H1 (cell line): ENCODE data around the gene ATG9B. TPM values are rescaled to one million over a fixed set of nuclear protein-coding genes. Genes with fewer than 3 reads are reported as not detected.
A peak's percentile ranks its signal among the peaks of the same experiment; 100 is the strongest.

Experiments
- CTCF ChIA-PET: fragments of 300-600 bp; sonication (Branson Sonifier 250); formaldehyde crosslinking; loops from one replicate; lab custom pipeline; 2021; ENCODE audit not compliant: partially characterized antibody; lab: Charles Lee
- POLR2A ChIA-PET: fragments of 300-600 bp; sonication (Branson Sonifier 250); formaldehyde crosslinking; loops from one replicate; lab custom pipeline; 2021; ENCODE audit warnings: inconsistent platforms; ENCODE audit not compliant: partially characterized antibody; lab: Charles Lee
- DNase-seq, 2 experiments: peaks; one replicate each; pipeline versions ENCODE4 v3.0.0 to v3.0.0-alpha.2; 2010 to 2022; ENCODE audit warnings: low spot score in 2 of 2, low read depth in 1 of 2, mixed read lengths in 1 of 2
- FAIRE-seq: peaks from 2 replicates; lab custom pipeline; 2011; peaks lifted over from hg19 to GRCh38; lab: Jason Lieb, UNC
- H2AFZ ChIP-seq: 2 replicates; pipeline ENCODE4 v1.8.1; 2012; ENCODE audit warnings: low read length, inconsistent platforms
- H2AK5ac ChIP-seq: 2 replicates; pipeline ENCODE4 v1.6.1; 2013; ENCODE audit warnings: low read depth, low read length
- H2BK120ac ChIP-seq: replicated peaks from 2 replicates; pipeline ENCODE3; 2013; ENCODE audit warnings: low read depth, low read length, inconsistent platforms
- H2BK12ac ChIP-seq: 2 replicates; pipeline ENCODE4 v1.6.1; 2013; ENCODE audit warnings: low read depth, low read length
- H2BK15ac ChIP-seq: 2 replicates; pipeline ENCODE4 v1.6.1; 2013; ENCODE audit warnings: low read length
- H2BK20ac ChIP-seq: 2 replicates; pipeline ENCODE4 v1.6.1; 2013; ENCODE audit warnings: low read length
- H2BK5ac ChIP-seq: 2 replicates; pipeline ENCODE4 v1.6.1; 2013; ENCODE audit warnings: low read depth, low read length
- H3K14ac ChIP-seq: 2 replicates; pipeline ENCODE4 v1.6.1; 2013; ENCODE audit warnings: inconsistent platforms; ENCODE audit not compliant: insufficient read length
- H3K18ac ChIP-seq: 2 replicates; pipeline ENCODE4 v1.6.1; 2013; ENCODE audit warnings: low read length; ENCODE audit errors: extremely low read depth
- H3K23ac ChIP-seq: 2 replicates; pipeline ENCODE4 v1.6.1; 2013; ENCODE audit warnings: inconsistent platforms; ENCODE audit not compliant: insufficient read length
- H3K23me2 ChIP-seq: 2 replicates; pipeline ENCODE4 v1.6.1; 2013; ENCODE audit warnings: low read depth, low read length
- H3K27ac ChIP-seq: 2 replicates; pipeline ENCODE4 v1.6.1; 2011; ENCODE audit warnings: low read depth, low read length, inconsistent platforms
- H3K27me3 ChIP-seq, 4 experiments: replicated peaks in 1 of 4; 1 replicate in 1 of 4; 2 replicates in 3 of 4; pipeline versions ENCODE4 v1.6.1 to v1.8.1; 2011 to 2013; ENCODE audit warnings: low read length in 3 of 4, mild to moderate bottlenecking in 3 of 4, inconsistent platforms in 2 of 4, mixed read lengths in 2 of 4, moderate library complexity in 1 of 4; ENCODE audit not compliant: control insufficient read depth in 3 of 4, insufficient read depth in 3 of 4; ENCODE audit errors: extremely low read depth in 1 of 4
- H3K36me3 ChIP-seq, 4 experiments: 2 replicates each; pipeline versions ENCODE4 v1.6.1 to v1.8.1; 2011 to 2013; ENCODE audit warnings: mild to moderate bottlenecking in 4 of 4, low read length in 3 of 4, moderate library complexity in 2 of 4, control low read depth in 1 of 4, inconsistent platforms in 1 of 4; ENCODE audit not compliant: insufficient read depth in 4 of 4, control insufficient read depth in 2 of 4
- H3K4ac ChIP-seq: replicated peaks from 2 replicates; pipeline ENCODE3; 2013; ENCODE audit warnings: low read length, low read depth, mixed read lengths, inconsistent platforms; ENCODE audit not compliant: insufficient read length
- H3K4me1 ChIP-seq, 4 experiments: replicated peaks in 1 of 4; 1 replicate in 1 of 4; 2 replicates in 3 of 4; pipeline versions ENCODE4 v1.6.1 to v1.8.1; 2011 to 2013; ENCODE audit warnings: low read length in 3 of 4, inconsistent platforms in 2 of 4, mixed read lengths in 1 of 4; ENCODE audit not compliant: insufficient read depth in 4 of 4, control insufficient read depth in 3 of 4
- H3K4me2 ChIP-seq, 2 experiments: 2 replicates each; pipeline versions ENCODE4 v1.6.1 to v1.8.1; 2011 to 2013; ENCODE audit warnings: low read depth in 2 of 2, low read length in 2 of 2, control low read depth in 1 of 2, inconsistent platforms in 1 of 2, mild to moderate bottlenecking in 1 of 2; ENCODE audit not compliant: insufficient read depth in 1 of 2
- H3K4me3 ChIP-seq, 4 experiments: fragments of 200-600, 300-600 bp in 1 of 4; sonication (generic), shearing (Covaris generic), sonication (Bioruptor Twin) in 1 of 4; 2 replicates each; pipeline versions ENCODE4 v1.5.1 to v1.8.1; 2011 to 2016; ENCODE audit warnings: low read length in 4 of 4, low read depth in 3 of 4, control low read depth in 2 of 4, inconsistent platforms in 2 of 4, mild to moderate bottlenecking in 2 of 4, mixed read lengths in 1 of 4, moderate library complexity in 1 of 4; ENCODE audit not compliant: insufficient read depth in 2 of 4; ENCODE audit errors: extremely low read depth in 1 of 4
- H3K56ac ChIP-seq: replicated peaks from 2 replicates; pipeline ENCODE3; 2013; ENCODE audit warnings: low read depth, mild to moderate bottlenecking, mixed read lengths, low read length, inconsistent platforms; ENCODE audit not compliant: insufficient read length
- H3K79me1 ChIP-seq: 2 replicates; pipeline ENCODE4 v1.6.1; 2013; ENCODE audit warnings: low read depth, low read length, control low read depth
- H3K79me2 ChIP-seq, 2 experiments: 2 replicates each; pipeline versions ENCODE4 v1.6.1 to v1.8.1; 2012 to 2013; ENCODE audit warnings: low read length in 2 of 2, mild to moderate bottlenecking in 2 of 2, inconsistent platforms in 1 of 2; ENCODE audit not compliant: insufficient read depth in 2 of 2, control insufficient read depth in 1 of 2
- H3K9ac ChIP-seq, 4 experiments: replicated peaks in 1 of 4; 1 replicate in 1 of 4; 2 replicates in 3 of 4; pipeline versions ENCODE4 v1.6.1 to v1.8.1; 2011 to 2013; ENCODE audit warnings: low read depth in 3 of 4, low read length in 3 of 4, control low read depth in 2 of 4, mild to moderate bottlenecking in 2 of 4, moderate library complexity in 2 of 4, inconsistent platforms in 1 of 4; ENCODE audit errors: extremely low read depth in 1 of 4
- H3K9me3 ChIP-seq, 2 experiments: 2 replicates each; pipeline versions ENCODE4 v1.6.1 to v1.8.1; 2012 to 2013; ENCODE audit warnings: mild to moderate bottlenecking in 2 of 2, moderate library complexity in 2 of 2, control low read depth in 1 of 2, inconsistent platforms in 1 of 2, low read depth in 1 of 2, low read length in 1 of 2, mixed read lengths in 1 of 2; ENCODE audit not compliant: insufficient read depth in 2 of 2
- H4K20me1 ChIP-seq, 2 experiments: replicated peaks in 1 of 2; 2 replicates each; pipeline versions ENCODE3 to v1.8.1; 2011 to 2013; ENCODE audit warnings: inconsistent platforms in 2 of 2, low read length in 2 of 2, mild to moderate bottlenecking in 1 of 2; ENCODE audit not compliant: insufficient read depth in 2 of 2, control insufficient read depth in 1 of 2
- H4K5ac ChIP-seq: 2 replicates; pipeline ENCODE4 v1.6.1; 2013; ENCODE audit warnings: low read length, low read depth, mixed read lengths, inconsistent platforms; ENCODE audit not compliant: insufficient read length
- H4K8ac ChIP-seq: 2 replicates; pipeline ENCODE4 v1.8.0; 2013; ENCODE audit warnings: mild to moderate bottlenecking, moderate library complexity, low read length, inconsistent platforms; ENCODE audit not compliant: insufficient read depth; ENCODE audit errors: extremely low read depth
- H4K91ac ChIP-seq: replicated peaks from 2 replicates; pipeline ENCODE3; 2013; ENCODE audit warnings: low read length, mixed read lengths, inconsistent platforms; ENCODE audit not compliant: insufficient read length
- ASH2L ChIP-seq: fragments of 200-600, 300-600 bp; sonication (generic); IDR thresholded peaks from one replicate; pipeline ENCODE4 v1.7.1; 2017; ENCODE audit warnings: low read length
- SUZ12 ChIP-seq: fragments of 200-600 bp; sonication (generic); IDR thresholded peaks from 2 replicates; pipeline ENCODE4 v1.6.1; 2012; ENCODE audit warnings: mild to moderate bottlenecking, inconsistent platforms, low read length, moderate library complexity, mixed read lengths
- TEAD4 ChIP-seq: IDR thresholded peaks from 2 replicates; pipeline ENCODE4 v1.6.1; 2012; ENCODE audit warnings: low read depth, low read length, inconsistent platforms, mixed read lengths
- whole genome bisulfite sequencing, 2 experiments: shearing (Covaris generic) in 1 of 2; methylation state at CpG; one replicate each; pipeline versions ENCODE4 v1.1.6 to v1.1.7; 2013 to 2015; ENCODE audit warnings: low lambda C conversion rate in 2 of 2, mixed read lengths in 2 of 2, inconsistent platforms in 1 of 2, low coverage in 1 of 2, missing lambda C conversion rate in 1 of 2; ENCODE audit not compliant: insufficient replicate concordance in 2 of 2, insufficient coverage in 1 of 2, insufficient read length in 1 of 2; ENCODE audit errors: extremely low coverage in 1 of 2, missing lambda C conversion rate in 1 of 2; 5-methylcytosine and 5-hydroxymethylcytosine counted together
- polyA plus RNA-seq, 7 experiments: library from polyadenylated mRNA; depleted of rRNA in 3 of 7; stranded (reverse) in 5 of 7; unstranded in 2 of 7; fragments of >200 nt in 5 of 7; fragments of 200-250 nt in 2 of 7; gene quantifications; 1 replicate in 5 of 7; 2 replicates in 1 of 7; 4 replicates in 1 of 7; pipeline versions ENCODE4 v1.2.1 to v1.2.3, GENCODE V29; 2011 to 2013; ENCODE audit warnings: missing spikeins in 2 of 7, mixed read lengths in 2 of 7
- total RNA-seq: library from RNA; stranded (reverse); fragmentation: NEBNext Ultra II Directional; extraction: Animal tissue kit (Norgen Biotek cat#: 25700); gene quantifications from 2 replicates; pipeline ENCODE4 v1.2.1, GENCODE V29; 2021
- TF ChIP-seq, protein P1 (sequence below): IDR thresholded peaks from 2 replicates; pipeline ENCODE4 v1.6.1; 2011; ENCODE audit warnings: low read depth, mild to moderate bottlenecking, low read length; ENCODE audit not compliant: insufficient read depth

Gene ATG9B
- total and polyA plus RNA-seq, 2 of the 8 experiments (the other 6 are each of a cell fraction or from before 2014, with no cell fraction given) = 1.4 to 2.3 TPM

DNA sequence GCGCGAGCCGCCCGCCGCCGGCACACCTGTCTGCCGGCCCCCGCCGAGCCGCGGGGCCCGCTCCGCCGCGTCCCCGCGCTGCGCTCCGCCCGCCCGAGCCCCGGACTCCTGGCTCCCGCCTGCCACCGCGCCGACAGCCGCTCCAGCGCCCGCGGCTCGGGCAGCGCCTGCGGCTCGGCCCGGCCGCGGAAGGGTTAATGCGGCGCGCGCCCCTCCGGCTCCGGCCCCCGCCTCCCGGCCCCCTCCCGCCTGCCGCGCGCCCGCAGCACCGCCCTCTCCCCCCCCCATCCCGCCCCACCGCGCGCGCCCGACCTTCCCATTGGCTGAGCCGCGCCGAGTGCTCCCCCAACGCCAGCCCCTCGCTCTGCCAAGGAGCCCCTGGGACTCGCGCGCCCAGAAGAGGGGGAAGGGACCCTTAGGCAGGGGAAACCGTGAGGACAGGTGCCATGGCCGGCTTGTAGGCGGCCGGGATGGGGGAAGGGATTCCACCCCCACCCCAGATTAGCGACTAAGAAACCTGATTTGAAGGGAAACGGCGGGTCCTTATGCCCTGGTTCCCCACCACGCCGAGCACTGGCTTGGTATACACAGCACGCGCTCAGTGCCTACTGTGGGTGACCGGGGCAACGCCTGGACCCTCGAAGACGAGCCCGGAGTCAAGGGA, 46.0 kb downstream of the ATG9B start, which contains the start of gene KCNH2:
KCNH2 (minus strand) TSS at position 196 of the 664 bp plus-strand sequence. CDS start 408 bp downstream, outside the sequence.
- Histone ChIP-seq H3K23me2 (peaks cover 21% of the 10 kb centered on the region), H3K27me3 (peaks cover 2 to 34% (median 29%) of the 10 kb centered on the region in 4 experiments), H3K18ac (peak within 1 kb of the TSS; percentile 64), H3K4ac (no peak within 1 kb of the TSS), H3K14ac (no peak within 1 kb of the TSS), H3K56ac (peak within 1 kb of the TSS; percentile 48), H2BK12ac (peak within 1 kb of the TSS; percentile 20; the same call in 1 of the 2 replicates), H3K23ac (no peak within 1 kb of the TSS), H2BK120ac (no peak within 1 kb of the TSS), H4K91ac (peak within 1 kb of the TSS; percentile 83), H4K5ac (peak within 1 kb of the TSS; percentile 76), H2AK5ac (no peak within 1 kb of the TSS), H3K9me3 (no peaks in the 10 kb centered on the region), H3K36me3 (no peaks in the 10 kb centered on the region), H3K79me2 (no peaks in the 10 kb centered on the region), H2BK20ac (no peak within 1 kb of the TSS), H3K4me1 (peaks cover 11 to 41% (median 33%) of the 10 kb centered on the region in 4 experiments), H2AFZ (no peak within 1 kb of the TSS; the same call in 1 of the 2 replicates), H3K79me1 (no peaks in the 10 kb centered on the region; the same call in 1 of the 2 replicates), H4K8ac (no peak within 1 kb of the TSS; the same call in 1 of the 2 replicates), H2BK5ac (no peak within 1 kb of the TSS), H3K27ac (no peak within 1 kb of the TSS; the same call in 1 of the 2 replicates), H4K20me1 (peaks cover 2 to 9% of the 10 kb centered on the region in 2 experiments), H3K4me2 (peak within 1 kb of the TSS; percentile 84 to 97), H3K4me3 (peak within 1 kb of the TSS; percentile 45 to 66 (median 58)), H2BK15ac (peak within 1 kb of the TSS; percentile 98; the same call in 1 of the 2 replicates), H3K9ac (peak within 1 kb of the TSS in 1 of 4 experiments; percentile 53; a peak in 1 of 7 replicates)
- DNase-seq = peak in 1 of 2 experiments; percentile 85
- POLR2A ChIA-PET = interaction anchor here (0.6 to 3.0 kb wide), 9 partner anchors 9 to 609 kb away, joined by 3 to 13 read pairs (median 3); partner anchors contain the start of gene ABCB8
- 0% methylated on average over 12 of the region's 81 CpGs; no CpG with 5 or more reads in 1 of the 2 experiments for WGBS, 2 experiments
- no peak for FAIRE-seq
- CTCF ChIA-PET = interaction anchor here (0.6 to 27.0 kb wide), 8 partner anchors 11 to 120 kb away, joined by 3 to 797 read pairs (median 7); no protein-coding TSS in a partner anchor
- TF ChIP-seq ASH2L = peak; percentile 70
- TF ChIP-seq TEAD4 = no peak
- no peak for TF ChIP-seq SUZ12
- TF ChIP-seq, protein P1, sequence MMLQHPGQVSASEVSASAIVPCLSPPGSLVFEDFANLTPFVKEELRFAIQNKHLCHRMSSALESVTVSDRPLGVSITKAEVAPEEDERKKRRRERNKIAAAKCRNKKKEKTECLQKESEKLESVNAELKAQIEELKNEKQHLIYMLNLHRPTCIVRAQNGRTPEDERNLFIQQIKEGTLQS = no peak
